GM21576 (cell line): ENCODE results near the gene HIGD1B.

Experiments
- ATAC-seq: cut with Tn5 transposase; IDR thresholded peaks from one replicate; pipeline ENCODE4 v1.9.1; 2021; ENCODE audit warnings: mild to moderate bottlenecking, moderate library complexity; ENCODE audit not compliant: unreplicated experiment

HIGD1B gene

GRCh38 chr17:44875761-44876160, 28.1 kb downstream of the HIGD1B start:
- no peak for ATAC-seq

GRCh38 chr17:44877121-44877520, 29.4 kb downstream of the HIGD1B start:
- ATAC-seq, result no peak

- ATAC-seq, result no peak
Observed at GRCh38 chr17:44878627-44879221, 31.0 kb downstream of the HIGD1B start.

GRCh38 chr17:44879376-44879775, 31.7 kb downstream of the HIGD1B start:
- no peak for ATAC-seq

- no peak for ATAC-seq
Observed at GRCh38 chr17:44880062-44880461, 32.4 kb downstream of the HIGD1B start.

GRCh38 chr17:44881145-44881544, 33.5 kb downstream of the HIGD1B start:
- ATAC-seq, result no peak

- ATAC-seq, result no peak
Observed at GRCh38 chr17:44884941-44885340, 37.3 kb downstream of the HIGD1B start.

- ATAC-seq, result no peak
Observed at GRCh38 chr17:44887016-44887415, 39.3 kb downstream of the HIGD1B start.

GRCh38 chr17:44887971-44888954, 40.6 kb downstream of the HIGD1B start:
- ATAC-seq, result no peak

- ATAC-seq, result no peak
Observed at GRCh38 chr17:44889003-44889402, 41.3 kb downstream of the HIGD1B start.

- ATAC-seq, result no peak
Observed at GRCh38 chr17:44892250-44892649, 44.6 kb downstream of the HIGD1B start.

- ATAC-seq, result no peak
Observed at GRCh38 chr17:44894642-44895041, 47.0 kb downstream of the HIGD1B start.

GRCh38 chr17:44898768-44899073, 51.0 kb downstream of the HIGD1B start:
- ATAC-seq, result no peak

GRCh38 chr17:44899074-44899782, 51.5 kb downstream of the HIGD1B start, which contains the start of gene EFTUD2:
Gene EFTUD2 (minus strand): TSS chr17:44899445. CDS start chr17:44894521, 4,924 bp downstream.
- ATAC-seq, result peak; percentile 75
